GM12878 (cell line): ENCODE results near the gene IL10. TPM values are rescaled to one million over a fixed set of nuclear protein-coding genes. Genes with fewer than 3 reads are reported as not detected.

ENCODE experiments used
- ATAC-seq: fragments of 200-7000 bp; cut with Tn5 transposase; 3 replicates; pipeline ENCODE4 v1.9.1; 2020; ENCODE audit warnings: mild to moderate bottlenecking, moderate library complexity
- BruUV-seq: library from RNA; stranded (reverse); fragments of 400-500 nt; replicated peaks from 2 replicates; lab custom pipeline; 2021; lab: Mats Ljungman, UMichigan
- CTCF ChIA-PET: fragments of 300-600 bp; sonication (Branson Sonifier 250); formaldehyde crosslinking; extraction: SDS; loops from one replicate; lab custom pipeline; 2021; ENCODE audit warnings: inconsistent platforms; lab: Yijun Ruan, JAX
- POLR2A ChIA-PET: fragments of 350-600 bp; formaldehyde crosslinking; extraction: SDS; loops from one replicate; lab custom pipeline; 2021; ENCODE audit warnings: inconsistent platforms; lab: Charles Lee
- RAD21 ChIA-PET: fragments of 300-600 bp; sonication (Branson Sonifier 250); formaldehyde crosslinking; loops from one replicate; lab custom pipeline; 2023; ENCODE audit warnings: antibody characterized with exemption; ENCODE audit not compliant: unreplicated experiment; lab: Charles Lee
- SMC1A ChIA-PET: fragments of 300-600 bp; sonication (Branson Sonifier 250); formaldehyde crosslinking; loops from one replicate; lab custom pipeline; 2023; ENCODE audit not compliant: unreplicated experiment, uncharacterized antibody; lab: Charles Lee
- DNase-seq: peaks from one replicate; pipeline ENCODE4 v3.0.0-alpha.2; 2011; ENCODE audit warnings: low read depth, low spot score
- FAIRE-seq: peaks from 3 replicates; lab custom pipeline; 2011; peaks lifted over from hg19 to GRCh38; lab: Jason Lieb, UNC
- H2AFZ ChIP-seq: 2 replicates; pipeline ENCODE4 v1.6.0; 2011; ENCODE audit warnings: low read depth, low read length, control low read depth; ENCODE audit not compliant: control insufficient read depth
- H3K27ac ChIP-seq: 2 replicates; pipeline ENCODE4 v1.5.1; 2011; ENCODE audit warnings: control low read depth; ENCODE audit not compliant: control insufficient read depth, insufficient read depth
- H3K27me3 ChIP-seq, 2 experiments: replicated peaks in 1 of 2; 2 replicates each; pipeline versions ENCODE4 v1.6.0 to v1.6.1; 2011; ENCODE audit warnings: low read length in 1 of 2; ENCODE audit not compliant: control insufficient read depth in 2 of 2, insufficient read depth in 2 of 2
- H3K36me3 ChIP-seq, 2 experiments: 2 replicates each; pipeline ENCODE4 v1.5.1; 2011; ENCODE audit warnings: low read length in 1 of 2; ENCODE audit not compliant: control insufficient read depth in 2 of 2, insufficient read depth in 2 of 2
- H3K4me1 ChIP-seq: 2 replicates; pipeline ENCODE4 v1.6.1; 2011; ENCODE audit warnings: mild to moderate bottlenecking, low read length, moderate library complexity, mixed read lengths; ENCODE audit not compliant: control insufficient read depth, insufficient read depth
- H3K4me2 ChIP-seq: 2 replicates; pipeline ENCODE4 v1.6.0; 2011; ENCODE audit warnings: control low read depth; ENCODE audit not compliant: control insufficient read depth, insufficient read depth
- H3K4me3 ChIP-seq: fragments of 200-600 bp; sonication (generic); 2 replicates; pipeline ENCODE4 v1.5.1; 2016
- H3K79me2 ChIP-seq: 2 replicates; pipeline ENCODE4 v1.6.0; 2011; ENCODE audit warnings: low read length; ENCODE audit not compliant: control insufficient read depth, insufficient read depth
- H3K9ac ChIP-seq: 2 replicates; pipeline ENCODE4 v1.8.0; 2011; ENCODE audit warnings: low read length, control low read depth, mixed read lengths; ENCODE audit not compliant: control insufficient read depth, insufficient read depth
- H3K9me3 ChIP-seq: replicated peaks from 3 replicates; pipeline ENCODE4 v1.5.1; 2011; ENCODE audit warnings: mild to moderate bottlenecking, low read length; ENCODE audit not compliant: control insufficient read depth, insufficient read depth
- H4K20me1 ChIP-seq: 2 replicates; pipeline ENCODE4 v1.6.0; 2011; ENCODE audit not compliant: control insufficient read depth, insufficient read depth
- ATF7 ChIP-seq: fragments of 450-650 bp; IDR thresholded peaks from 2 replicates; pipeline ENCODE4 v1.6.1; 2016; ENCODE audit warnings: low read depth, mild to moderate bottlenecking
- BHLHE40 ChIP-seq, 2 experiments: fragments of 450-650 bp in 1 of 2; IDR thresholded peaks; 2 replicates each; pipeline ENCODE4 v1.6.1; 2011 to 2017; ENCODE audit warnings: low read depth in 2 of 2, borderline replicate concordance in 1 of 2, improper control_type of control experiment in 1 of 2, low read length in 1 of 2, mild to moderate bottlenecking in 1 of 2
- ETV6 ChIP-seq, 2 experiments: fragments of 450-650 bp in 1 of 2; IDR thresholded peaks in 1 of 2; conservative IDR thresholded peaks in 1 of 2; 2 replicates each; pipeline ENCODE4 v1.6.1; 2014; ENCODE audit warnings: antibody characterized with exemption in 1 of 2, borderline replicate concordance in 1 of 2, low read depth in 1 of 2, mild to moderate bottlenecking in 1 of 2, moderate library complexity in 1 of 2
- JUNB ChIP-seq: IDR thresholded peaks from 2 replicates; pipeline ENCODE4 v1.6.1; 2016; ENCODE audit warnings: antibody characterized with exemption, mild to moderate bottlenecking
- MEF2B ChIP-seq: fragments of 450-650 bp; IDR thresholded peaks from 2 replicates; pipeline ENCODE4 v1.6.1; 2018; ENCODE audit warnings: mild to moderate bottlenecking, moderate library complexity; ENCODE audit not compliant: partially characterized antibody, poor library complexity, severe bottlenecking
- NR2C2 ChIP-seq: IDR thresholded peaks from 2 replicates; pipeline ENCODE4 v1.6.1; 2011; ENCODE audit warnings: borderline replicate concordance, low read depth; ENCODE audit not compliant: control insufficient read depth, insufficient read length
- PAX5 ChIP-seq: IDR thresholded peaks from 2 replicates; pipeline ENCODE4 v1.6.1; 2011; ENCODE audit warnings: low read depth, low read length, borderline replicate concordance
- PBX3 ChIP-seq: IDR thresholded peaks from 2 replicates; pipeline ENCODE4 v1.6.1; 2011; ENCODE audit warnings: mild to moderate bottlenecking, low read depth, low read length, moderate library complexity; ENCODE audit not compliant: insufficient replicate concordance
- RUNX3 ChIP-seq: IDR thresholded peaks from 2 replicates; pipeline ENCODE4 v1.6.1; 2012; ENCODE audit warnings: low read length, inconsistent platforms
- SIX5 ChIP-seq: IDR thresholded peaks from 2 replicates; pipeline ENCODE4 v1.6.1; 2011; ENCODE audit warnings: mild to moderate bottlenecking, low read depth, low read length, moderate library complexity; ENCODE audit not compliant: severe bottlenecking
- STAT1 ChIP-seq: fragments of 450-650 bp; conservative IDR thresholded peaks from 2 replicates; pipeline ENCODE4 v1.6.1; 2014; ENCODE audit warnings: antibody characterized with exemption, mild to moderate bottlenecking
- SUPT20H ChIP-seq: IDR thresholded peaks from 2 replicates; pipeline ENCODE4 v1.6.1; 2011; ENCODE audit warnings: low read depth, mild to moderate bottlenecking, low read length, moderate library complexity, borderline replicate concordance; ENCODE audit not compliant: control insufficient read depth
- SUZ12 ChIP-seq: fragments of 200-600 bp; sonication (generic); IDR thresholded peaks from one replicate; pipeline ENCODE4 v1.6.1; 2018; ENCODE audit warnings: antibody characterized with exemption, mild to moderate bottlenecking; ENCODE audit not compliant: unreplicated experiment
- ZBED1 ChIP-seq: IDR thresholded peaks from 2 replicates; pipeline ENCODE4 v1.6.1; 2016; ENCODE audit warnings: borderline replicate concordance
- WGBS: methylation state at CpG from one replicate; pipeline ENCODE4 v1.1.6; 2016; ENCODE audit warnings: low lambda C conversion rate; ENCODE audit not compliant: insufficient replicate concordance, insufficient coverage; ENCODE audit errors: missing lambda C conversion rate; 5-methylcytosine and 5-hydroxymethylcytosine counted together
- in situ Hi-C: fragments of 300-500 bp; cut with MboI; formaldehyde crosslinking; loops from 9 replicates; pipeline ENCODE4 v1.14.3; 2018; ENCODE audit warnings: mixed read lengths
- intact Hi-C: fragments of 100-400 bp; cut with micrococcal nuclease; formaldehyde crosslinking; loops from one replicate; pipeline ENCODE4 v1.14.2; 2022; ENCODE audit not compliant: unreplicated experiment
- polyA plus RNA-seq, 11 experiments: library from polyadenylated mRNA; depleted of rRNA in 4 of 11; unstranded in 6 of 11; stranded (reverse) in 5 of 11; fragments of >200 nt; fragmentation: Nextera tagmentation in 4 of 11; fragmentation: Illumina TruSeq in 1 of 11; extraction: Ambion mirVana in 4 of 11; extraction: Trizol in 1 of 11; gene quantifications; 1 replicate in 1 of 11; 2 replicates in 10 of 11; pipeline versions ENCODE4 v1.2.1 to v1.2.3, GENCODE V29; 2011 to 2016; ENCODE audit warnings: inconsistent platforms in 2 of 11, missing spikeins in 2 of 11, low read depth in 1 of 11
- total RNA-seq, 4 experiments: library from RNA; depleted of rRNA in 3 of 4; stranded (reverse); fragments of >200 nt in 3 of 4; fragmentation: Illumina TruSeq in 1 of 4; extraction: Trizol in 1 of 4; gene quantifications; 2 replicates each; pipeline versions ENCODE4 v1.2.1 to v1.2.3, GENCODE V29; 2013 to 2021
- TF ChIP-seq, protein P1 (sequence below): fragments of 450-650 bp; IDR thresholded peaks from 2 replicates; pipeline ENCODE4 v1.6.1; 2018; ENCODE audit warnings: mild to moderate bottlenecking, low read depth, moderate library complexity; ENCODE audit not compliant: partially characterized antibody
- TF ChIP-seq, protein P2 (sequence below): fragments of 450-650 bp; IDR thresholded peaks from 2 replicates; pipeline ENCODE4 v1.6.1; 2017; ENCODE audit warnings: mild to moderate bottlenecking, moderate library complexity

IL10 gene
- total and polyA plus RNA-seq, 10 of the 15 experiments (the other 5 are each of a cell fraction or from before 2014, with no cell fraction given), result 0.34 to 5.0 (median 1.1) TPM

DNA sequence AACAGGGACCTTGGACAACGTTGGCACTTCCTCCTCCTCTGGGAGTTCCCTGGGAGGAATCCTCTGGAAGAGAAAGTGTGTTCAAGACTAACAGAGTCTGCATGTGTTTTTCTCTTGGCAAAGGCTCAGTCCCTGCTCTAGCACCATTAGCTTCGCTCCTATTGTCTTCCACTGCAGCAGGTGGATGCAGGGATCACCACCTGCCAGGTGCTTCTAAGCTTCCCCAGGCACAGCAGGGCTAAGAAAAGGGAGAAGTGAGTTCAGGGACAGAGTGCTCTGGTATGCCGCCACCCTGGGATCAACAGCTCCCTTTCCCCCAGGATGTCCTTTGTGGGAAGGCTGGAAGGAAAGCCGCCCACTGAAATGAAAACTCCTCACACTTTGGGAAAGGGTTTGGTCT lies 49.2 kb upstream of the IL10 start:
- 75% methylated on average over 4 of the region's 4 CpGs for WGBS
- POLR2A ChIA-PET, result no interaction called here
- ATAC-seq (no peak), DNase-seq (no peak)
- Histone ChIP-seq H3K4me2 (no peak overlapping the region), H4K20me1 (no peaks in the 10 kb centered on the region), H3K27me3 (no peaks in the 10 kb centered on the region), H2AFZ (no peak overlapping the region), H3K9ac (no peak overlapping the region), H3K9me3 (no peaks in the 10 kb centered on the region), H3K27ac (no peak overlapping the region), H3K4me3 (no peak overlapping the region), H3K36me3 (no peaks in the 10 kb centered on the region), H3K4me1 (peaks cover 13% of the 10 kb centered on the region), H3K79me2 (no peaks in the 10 kb centered on the region)
- BruUV-seq, result no TSS peak
- in situ Hi-C loops, result no loop called here
- CTCF ChIA-PET, result interaction anchor here (0.7 to 5.1 kb wide), 5 partner anchors 12 to 88 kb away, joined by 3 to 17 read pairs (median 4); partner anchors contain the start of gene IL20
- SMC1A ChIA-PET, result interaction anchor here (0.6 to 1.2 kb wide), 2 partner anchors 27 to 300 kb away, joined by 3 read pairs; no protein-coding TSS in a partner anchor
- RAD21 ChIA-PET, result no interaction called here
- intact Hi-C loops, result no loop called here
- TF ChIP-seq STAT1 (no peak), ZBED1 (no peak), NR2C2 (no peak), RUNX3 (no peak), SUPT20H (no peak), SIX5 (no peak), PAX5 (no peak), ETV6 (conservative IDR thresholded peaks at IDR 0.05 in 1 of 2, IDR thresholded peaks at IDR 0.05 in 1 of 2; ENCODE audit: borderline replicate concordance in 1 of 2, low read depth in 1 of 2) (no peak), PBX3 (no peak), BHLHE40 (IDR thresholded peaks at IDR 0.05; ENCODE audit: borderline replicate concordance in 1 of 2, low read depth in 2 of 2, low read length in 1 of 2) (no peak), ATF7 (no peak), JUNB (no peak), MEF2B (no peak), SUZ12 (no peak)
- TF ChIP-seq, protein P1, sequence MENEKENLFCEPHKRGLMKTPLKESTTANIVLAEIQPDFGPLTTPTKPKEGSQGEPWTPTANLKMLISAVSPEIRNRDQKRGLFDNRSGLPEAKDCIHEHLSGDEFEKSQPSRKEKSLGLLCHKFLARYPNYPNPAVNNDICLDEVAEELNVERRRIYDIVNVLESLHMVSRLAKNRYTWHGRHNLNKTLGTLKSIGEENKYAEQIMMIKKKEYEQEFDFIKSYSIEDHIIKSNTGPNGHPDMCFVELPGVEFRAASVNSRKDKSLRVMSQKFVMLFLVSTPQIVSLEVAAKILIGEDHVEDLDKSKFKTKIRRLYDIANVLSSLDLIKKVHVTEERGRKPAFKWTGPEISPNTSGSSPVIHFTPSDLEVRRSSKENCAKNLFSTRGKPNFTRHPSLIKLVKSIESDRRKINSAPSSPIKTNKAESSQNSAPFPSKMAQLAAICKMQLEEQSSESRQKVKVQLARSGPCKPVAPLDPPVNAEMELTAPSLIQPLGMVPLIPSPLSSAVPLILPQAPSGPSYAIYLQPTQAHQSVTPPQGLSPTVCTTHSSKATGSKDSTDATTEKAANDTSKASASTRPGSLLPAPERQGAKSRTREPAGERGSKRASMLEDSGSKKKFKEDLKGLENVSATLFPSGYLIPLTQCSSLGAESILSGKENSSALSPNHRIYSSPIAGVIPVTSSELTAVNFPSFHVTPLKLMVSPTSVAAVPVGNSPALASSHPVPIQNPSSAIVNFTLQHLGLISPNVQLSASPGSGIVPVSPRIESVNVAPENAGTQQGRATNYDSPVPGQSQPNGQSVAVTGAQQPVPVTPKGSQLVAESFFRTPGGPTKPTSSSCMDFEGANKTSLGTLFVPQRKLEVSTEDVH, result no peak
- TF ChIP-seq, protein P2, sequence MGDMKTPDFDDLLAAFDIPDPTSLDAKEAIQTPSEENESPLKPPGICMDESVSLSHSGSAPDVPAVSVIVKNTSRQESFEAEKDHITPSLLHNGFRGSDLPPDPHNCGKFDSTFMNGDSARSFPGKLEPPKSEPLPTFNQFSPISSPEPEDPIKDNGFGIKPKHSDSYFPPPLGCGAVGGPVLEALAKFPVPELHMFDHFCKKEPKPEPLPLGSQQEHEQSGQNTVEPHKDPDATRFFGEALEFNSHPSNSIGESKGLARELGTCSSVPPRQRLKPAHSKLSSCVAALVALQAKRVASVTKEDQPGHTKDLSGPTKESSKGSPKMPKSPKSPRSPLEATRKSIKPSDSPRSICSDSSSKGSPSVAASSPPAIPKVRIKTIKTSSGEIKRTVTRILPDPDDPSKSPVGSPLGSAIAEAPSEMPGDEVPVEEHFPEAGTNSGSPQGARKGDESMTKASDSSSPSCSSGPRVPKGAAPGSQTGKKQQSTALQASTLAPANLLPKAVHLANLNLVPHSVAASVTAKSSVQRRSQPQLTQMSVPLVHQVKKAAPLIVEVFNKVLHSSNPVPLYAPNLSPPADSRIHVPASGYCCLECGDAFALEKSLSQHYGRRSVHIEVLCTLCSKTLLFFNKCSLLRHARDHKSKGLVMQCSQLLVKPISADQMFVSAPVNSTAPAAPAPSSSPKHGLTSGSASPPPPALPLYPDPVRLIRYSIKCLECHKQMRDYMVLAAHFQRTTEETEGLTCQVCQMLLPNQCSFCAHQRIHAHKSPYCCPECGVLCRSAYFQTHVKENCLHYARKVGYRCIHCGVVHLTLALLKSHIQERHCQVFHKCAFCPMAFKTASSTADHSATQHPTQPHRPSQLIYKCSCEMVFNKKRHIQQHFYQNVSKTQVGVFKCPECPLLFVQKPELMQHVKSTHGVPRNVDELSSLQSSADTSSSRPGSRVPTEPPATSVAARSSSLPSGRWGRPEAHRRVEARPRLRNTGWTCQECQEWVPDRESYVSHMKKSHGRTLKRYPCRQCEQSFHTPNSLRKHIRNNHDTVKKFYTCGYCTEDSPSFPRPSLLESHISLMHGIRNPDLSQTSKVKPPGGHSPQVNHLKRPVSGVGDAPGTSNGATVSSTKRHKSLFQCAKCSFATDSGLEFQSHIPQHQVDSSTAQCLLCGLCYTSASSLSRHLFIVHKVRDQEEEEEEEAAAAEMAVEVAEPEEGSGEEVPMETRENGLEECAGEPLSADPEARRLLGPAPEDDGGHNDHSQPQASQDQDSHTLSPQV, result no peak
- TF ChIP-seq, all 136 proteins: peak for 0
- FAIRE-seq, result no peak
